Kidney glomerular epithelial cell (primary cell): ENCODE results near the gene COMMD3.

Experiments used
- DNase-seq: peaks from one replicate; lab custom pipeline; 2025; lab: John Stamatoyannopoulos, UW

The COMMD3 gene

GRCh38 chr10:22319980-22320558 is 3.9 kb downstream of the COMMD3 start:
- no peak for DNase-seq

- peak; percentile 46 for DNase-seq
Observed at GRCh38 chr10:22320591-22321155, 4.5 kb downstream of the COMMD3 start, which contains the start of gene BMI1. BMI1 (plus strand) TSS chr10:22321099; CDS start chr10:22326450, 5,351 bp downstream.

GRCh38 chr10:22321156-22321923 is 5.2 kb downstream of the COMMD3 start:
- DNase-seq: peak; percentile 47

GRCh38 chr10:22321924-22322640 is 5.9 kb downstream of the COMMD3 start:
- no peak for DNase-seq

GRCh38 chr10:22322641-22323160 is 6.5 kb downstream of the COMMD3 start:
- DNase-seq: no peak

GRCh38 chr10:22323538-22324305 is 7.5 kb downstream of the COMMD3 start:
- DNase-seq: no peak

- no peak for DNase-seq
Observed at GRCh38 chr10:22324413-22324812, 8.2 kb downstream of the COMMD3 start.

- DNase-seq: no peak
Observed at GRCh38 chr10:22324893-22325271, 8.7 kb downstream of the COMMD3 start.

GRCh38 chr10:22325272-22326144 is 9.3 kb downstream of the COMMD3 start:
- DNase-seq: peak; percentile 20

- DNase-seq: no peak
Observed at GRCh38 chr10:22326145-22326702, 10.0 kb downstream of the COMMD3 start.

- no peak for DNase-seq
Observed at GRCh38 chr10:22329150-22329549, 13.0 kb downstream of the COMMD3 start.

- no peak for DNase-seq
Observed at GRCh38 chr10:22332116-22332692, 16.0 kb downstream of the COMMD3 start.

- DNase-seq: no peak
Observed at GRCh38 chr10:22333167-22333974, 17.2 kb downstream of the COMMD3 start.

- DNase-seq: no peak
Observed at GRCh38 chr10:22333975-22334282, 17.7 kb downstream of the COMMD3 start.

GRCh38 chr10:22334414-22335172 is 18.4 kb downstream of the COMMD3 start:
- no peak for DNase-seq

- no peak for DNase-seq
Observed at GRCh38 chr10:22335173-22335933, 19.2 kb downstream of the COMMD3 start.

GRCh38 chr10:22338185-22338900 is 22.2 kb downstream of the COMMD3 start:
- no peak for DNase-seq
